C4-2B (cell line): ENCODE measurements around the gene MAP3K5.

Source experiments
- H3K27ac ChIP-seq: fragments of 450-650 bp; 2 replicates; pipeline ENCODE4 v1.5.1; 2017
- ZFX ChIP-seq: fragments of 450-650 bp; IDR thresholded peaks from 2 replicates; pipeline ENCODE4 v1.6.1; 2017
- TF ChIP-seq, protein P1 (sequence below): fragments of 450-650 bp; conservative IDR thresholded peaks from 2 replicates; pipeline ENCODE4 v1.5.1; 2017; ENCODE audit warnings: mild to moderate bottlenecking

Gene MAP3K5

DNA sequence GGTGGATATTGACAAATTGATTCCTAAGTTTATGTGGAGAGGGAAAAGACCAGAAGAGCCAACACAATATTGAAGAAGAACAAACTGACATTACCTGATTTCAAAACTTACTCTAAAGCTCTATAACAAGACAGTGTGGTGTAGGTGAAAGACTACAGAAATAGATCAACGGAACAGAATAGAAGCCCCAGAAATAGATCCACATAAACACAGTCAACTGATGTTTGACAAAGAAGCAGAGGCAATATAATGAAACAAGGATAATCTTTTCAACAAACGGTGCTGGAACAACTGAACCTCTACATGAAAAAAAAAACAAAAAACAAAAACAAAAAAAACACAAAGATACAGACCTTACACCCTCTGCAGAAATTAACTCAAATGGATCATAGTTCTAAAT is 50.2 kb downstream of the MAP3K5 start:
- TF ChIP-seq, protein P1, sequence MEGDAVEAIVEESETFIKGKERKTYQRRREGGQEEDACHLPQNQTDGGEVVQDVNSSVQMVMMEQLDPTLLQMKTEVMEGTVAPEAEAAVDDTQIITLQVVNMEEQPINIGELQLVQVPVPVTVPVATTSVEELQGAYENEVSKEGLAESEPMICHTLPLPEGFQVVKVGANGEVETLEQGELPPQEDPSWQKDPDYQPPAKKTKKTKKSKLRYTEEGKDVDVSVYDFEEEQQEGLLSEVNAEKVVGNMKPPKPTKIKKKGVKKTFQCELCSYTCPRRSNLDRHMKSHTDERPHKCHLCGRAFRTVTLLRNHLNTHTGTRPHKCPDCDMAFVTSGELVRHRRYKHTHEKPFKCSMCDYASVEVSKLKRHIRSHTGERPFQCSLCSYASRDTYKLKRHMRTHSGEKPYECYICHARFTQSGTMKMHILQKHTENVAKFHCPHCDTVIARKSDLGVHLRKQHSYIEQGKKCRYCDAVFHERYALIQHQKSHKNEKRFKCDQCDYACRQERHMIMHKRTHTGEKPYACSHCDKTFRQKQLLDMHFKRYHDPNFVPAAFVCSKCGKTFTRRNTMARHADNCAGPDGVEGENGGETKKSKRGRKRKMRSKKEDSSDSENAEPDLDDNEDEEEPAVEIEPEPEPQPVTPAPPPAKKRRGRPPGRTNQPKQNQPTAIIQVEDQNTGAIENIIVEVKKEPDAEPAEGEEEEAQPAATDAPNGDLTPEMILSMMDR, result no peak
- TF ChIP-seq ZFX, result no peak
- H3K27ac ChIP-seq, result no peak overlapping the region

DNA sequence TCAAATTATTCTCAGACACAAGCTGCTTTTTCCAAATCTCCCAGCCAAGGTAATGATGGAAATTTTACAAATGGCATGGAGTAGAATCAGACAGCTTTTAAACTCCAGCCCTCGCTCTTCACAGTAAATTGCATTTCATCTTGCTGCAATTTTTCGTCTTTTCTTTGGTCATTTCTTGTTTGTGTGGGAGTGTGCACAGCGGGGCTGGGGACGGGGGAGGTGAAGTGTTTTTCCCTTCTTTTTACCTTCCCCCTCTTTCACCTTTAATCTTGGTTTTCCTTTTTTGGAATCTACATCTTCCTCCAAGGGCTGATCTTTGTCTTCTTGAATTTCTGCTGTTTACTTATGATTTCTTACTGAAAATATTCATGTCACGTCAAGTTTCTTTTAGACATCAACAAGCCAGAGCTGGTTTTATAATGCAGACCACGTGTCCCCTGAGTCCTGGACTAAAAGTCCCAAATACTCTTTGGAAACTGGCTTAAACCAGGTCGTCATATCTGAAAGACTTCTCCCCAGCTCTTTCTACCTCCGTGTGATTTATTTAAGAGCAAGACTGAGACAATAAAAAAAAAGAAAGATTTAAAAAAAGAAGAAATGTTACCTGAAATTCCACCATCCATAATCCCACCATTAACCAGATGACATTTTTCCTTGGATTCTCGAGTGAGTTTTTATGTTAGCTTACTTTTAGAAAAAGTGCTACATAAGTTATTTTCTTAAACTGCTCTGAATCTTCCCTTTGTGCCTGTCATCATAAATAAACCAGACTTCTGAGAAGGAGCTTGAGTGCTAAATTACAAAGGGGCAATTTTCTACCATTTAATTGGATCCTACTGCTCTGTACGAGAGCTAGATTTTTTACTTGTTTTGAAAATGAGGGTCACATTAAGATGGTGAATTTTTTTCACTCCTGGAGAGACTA is 52.0 kb downstream of the MAP3K5 start:
- no peak overlapping the region for H3K27ac ChIP-seq
- no peak for TF ChIP-seq ZFX
- TF ChIP-seq, protein P1, result no peak

DNA sequence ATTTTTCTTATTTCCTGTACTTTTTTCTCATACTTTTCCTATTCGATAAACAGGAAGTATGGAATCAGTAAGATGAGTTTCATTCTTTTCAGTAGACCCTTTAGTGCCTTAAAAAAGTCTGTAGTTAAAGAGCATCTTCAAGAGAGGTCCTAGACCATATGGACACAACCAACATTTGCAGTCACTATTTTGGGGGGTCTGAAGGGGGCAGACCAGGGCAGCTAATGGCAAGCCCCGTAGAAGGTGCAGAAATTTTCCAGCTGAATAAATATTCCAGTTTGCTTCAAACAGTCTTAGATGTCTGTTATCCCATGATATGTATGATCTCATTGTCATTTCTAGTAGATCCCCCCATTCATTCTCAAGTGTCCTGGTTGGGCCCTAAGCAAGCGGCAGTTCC is 52.8 kb downstream of the MAP3K5 start:
- TF ChIP-seq, protein P1, result no peak
- no peak for TF ChIP-seq ZFX
- no peak overlapping the region for H3K27ac ChIP-seq

DNA sequence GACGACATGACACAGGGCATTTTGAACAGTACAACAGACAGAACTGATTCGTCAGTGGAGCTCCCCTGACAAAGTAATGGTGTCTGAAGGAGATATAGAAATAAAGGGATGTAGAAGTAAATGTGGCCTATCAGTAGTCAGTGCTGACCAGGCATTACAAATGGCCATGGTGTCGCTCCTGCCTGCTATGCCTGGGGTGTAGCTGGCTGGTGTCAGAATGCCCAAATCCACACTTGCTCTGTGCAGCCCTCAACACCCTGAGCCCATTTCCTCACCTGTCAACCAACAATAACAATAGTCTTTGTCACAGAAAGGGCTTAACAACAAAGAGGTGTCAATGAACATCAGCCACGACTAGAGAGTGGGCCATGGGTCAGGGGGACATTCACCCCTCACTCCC is 53.2 kb downstream of the MAP3K5 start:
- no peak for TF ChIP-seq ZFX
- TF ChIP-seq, protein P1, result no peak
- no peak overlapping the region for H3K27ac ChIP-seq

DNA sequence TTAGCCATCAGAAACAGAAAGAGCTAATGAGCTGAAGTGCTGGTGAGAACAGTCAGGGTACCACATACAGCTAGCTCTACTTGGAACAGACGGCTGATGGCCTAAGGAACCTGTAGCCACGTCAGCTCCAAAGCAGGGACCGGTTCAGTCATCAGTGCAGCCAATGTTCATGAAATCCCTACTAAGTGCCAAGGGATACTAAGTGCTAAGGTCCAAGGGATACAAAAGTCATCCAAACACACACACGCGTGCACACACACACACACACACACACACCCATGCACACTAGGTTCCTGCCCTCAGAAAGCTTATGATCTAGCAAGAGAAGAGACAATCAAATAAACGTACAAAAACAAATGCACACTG is 53.6 kb downstream of the MAP3K5 start:
- TF ChIP-seq ZFX, result no peak
- TF ChIP-seq, protein P1, result no peak
- no peak overlapping the region for H3K27ac ChIP-seq

DNA sequence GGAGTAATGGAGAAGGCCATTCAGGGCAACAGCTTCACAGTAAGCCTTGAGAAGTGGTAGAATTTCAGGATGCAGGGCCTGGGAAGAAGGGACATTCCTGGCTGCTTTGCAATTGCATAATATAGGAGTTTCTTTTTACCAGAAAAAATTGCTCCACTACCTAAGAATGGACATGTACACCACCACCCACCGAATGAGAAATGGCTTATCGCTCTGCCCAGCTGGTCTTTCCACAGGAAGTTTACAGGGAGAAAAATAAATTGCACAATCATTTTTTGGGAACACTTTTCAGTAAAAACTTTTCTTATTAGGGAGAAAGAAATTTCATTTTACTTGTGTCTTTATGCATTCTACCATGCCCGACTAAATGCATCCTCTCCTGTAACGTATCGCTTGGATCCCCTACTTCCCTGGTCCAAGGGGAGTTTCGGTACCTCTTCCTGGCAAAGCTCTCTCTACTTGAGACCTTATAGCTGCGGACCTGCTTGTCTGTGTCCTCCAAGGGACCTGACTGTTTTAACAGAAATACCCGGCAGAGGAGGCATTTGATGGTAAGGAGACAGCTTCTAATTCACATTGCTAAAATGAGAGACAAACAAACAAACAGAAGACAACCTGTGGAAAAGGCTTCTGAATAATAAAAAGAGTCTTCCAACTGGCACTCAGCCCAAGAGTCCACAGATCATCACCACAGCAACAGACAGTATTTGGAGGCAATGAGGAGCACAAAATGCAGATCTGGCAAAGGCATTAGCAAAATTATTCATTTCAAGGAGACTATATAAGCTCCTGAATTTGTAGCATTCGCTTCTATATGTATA is 54.2 kb downstream of the MAP3K5 start:
- TF ChIP-seq, protein P1, result no peak
- TF ChIP-seq ZFX, result no peak
- no peak overlapping the region for H3K27ac ChIP-seq

DNA sequence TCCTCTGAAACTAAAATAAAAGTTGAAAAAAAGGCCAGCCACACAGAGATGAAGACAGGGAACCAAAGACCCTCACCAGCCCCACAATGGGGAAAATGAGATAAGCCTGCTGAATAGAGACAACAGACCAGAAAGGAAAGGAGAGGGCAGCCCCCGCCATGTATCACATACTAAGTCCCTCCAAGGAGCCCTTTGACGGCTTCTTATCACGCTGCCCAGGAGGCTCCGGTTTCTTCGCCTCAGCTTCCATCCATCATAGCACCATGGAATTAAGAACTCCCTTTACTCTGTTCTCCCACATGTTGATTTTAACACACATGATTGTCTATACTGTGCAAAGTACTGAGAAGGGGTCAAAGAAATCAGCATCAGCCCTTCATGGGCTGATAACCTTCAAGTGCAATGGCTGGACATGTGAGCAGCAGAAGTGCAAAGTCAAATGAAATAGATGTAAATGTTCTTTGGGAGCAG is 54.9 kb downstream of the MAP3K5 start:
- H3K27ac ChIP-seq, result no peak overlapping the region
- no peak for TF ChIP-seq ZFX
- TF ChIP-seq, protein P1, result no peak
